HG03045 (cell line): ENCODE measurements around the gene LYSMD4.
"Not testable (repeated sequence)": the region's sequence is repeated elsewhere in the genome, so short reads cannot be mapped to it uniquely, and the experiment has no call there.

Source experiments
- ATAC-seq: cut with Tn5 transposase; IDR thresholded peaks from one replicate; pipeline ENCODE4 v1.9.1; 2021; ENCODE audit warnings: mild to moderate bottlenecking, moderate library complexity; ENCODE audit not compliant: unreplicated experiment

The LYSMD4 gene

GRCh38 chr15:99733268-99734039, at the start of gene LYSMD4:
LYSMD4 (minus strand) TSS chr15:99733437; CDS start chr15:99731999, 1,438 bp downstream.
- ATAC-seq: peak; percentile 99

GRCh38 chr15:99782029-99782428, 48.8 kb upstream of the LYSMD4 start:
- ATAC-seq: not testable (repeated sequence)

- no peak for ATAC-seq
These were observed 43.9 kb upstream of the LYSMD4 start for GRCh38 chr15:99777144-99777543.

- ATAC-seq: no peak
These were observed 31.3 kb upstream of the LYSMD4 start for GRCh38 chr15:99764522-99764921.

GRCh38 chr15:99763827-99764226, 30.6 kb upstream of the LYSMD4 start:
- ATAC-seq: no peak

GRCh38 chr15:99762288-99762687, 29.1 kb upstream of the LYSMD4 start:
- no peak for ATAC-seq

- ATAC-seq: peak; percentile 90
These were observed 22.6 kb upstream of the LYSMD4 start for GRCh38 chr15:99755692-99756409.

GRCh38 chr15:99753066-99753465, 19.8 kb upstream of the LYSMD4 start:
- ATAC-seq: no peak

- ATAC-seq: no peak
These were observed 19.3 kb upstream of the LYSMD4 start for GRCh38 chr15:99752556-99752955.

GRCh38 chr15:99750326-99750725, 17.1 kb upstream of the LYSMD4 start:
- ATAC-seq: not testable (repeated sequence)

GRCh38 chr15:99749386-99749785, 16.1 kb upstream of the LYSMD4 start:
- ATAC-seq: no peak

GRCh38 chr15:99745370-99746086, 12.3 kb upstream of the LYSMD4 start:
- no peak for ATAC-seq

GRCh38 chr15:99744142-99744541, 10.9 kb upstream of the LYSMD4 start:
- ATAC-seq: no peak

GRCh38 chr15:99741835-99742234, 8.6 kb upstream of the LYSMD4 start:
- ATAC-seq: no peak

- no peak for ATAC-seq
These were observed 5.0 kb upstream of the LYSMD4 start for GRCh38 chr15:99738021-99738847.

- ATAC-seq: no peak
These were observed 3.5 kb upstream of the LYSMD4 start for GRCh38 chr15:99736702-99737101.

- no peak for ATAC-seq
These were observed 2.6 kb upstream of the LYSMD4 start for GRCh38 chr15:99735868-99736267.

GRCh38 chr15:99734575-99734974, 1.3 kb upstream of the LYSMD4 start:
- no peak for ATAC-seq

GRCh38 chr15:99734040-99734291, 729 bp upstream of the LYSMD4 start:
- ATAC-seq: not testable (repeated sequence)

GRCh38 chr15:99732751-99733267, 428 bp downstream of the LYSMD4 start:
- ATAC-seq: peak; percentile 36
